ENCODE data around the gene PREPL.

GRCh38 chr2:44275927-44276303 lies 85.4 kb downstream of the PREPL start:
- TF ChIP-seq HMGA1 (CRISPR knock-in tag; conservative IDR thresholded peaks at IDR 0.05) (no peak), EP300 (IDR thresholded peaks at IDR 0.05; ENCODE audit: low read depth in 2 of 2, low read length in 2 of 2) (no peak), EP300 (CRISPR knock-in tag; IDR thresholded peaks at IDR 0.05; ENCODE audit: borderline replicate concordance) (no peak), ZNF816 (CRISPR knock-in tag; IDR thresholded peaks at IDR 0.05; ENCODE audit: borderline replicate concordance) (no peak), KAT7 (CRISPR knock-in tag; IDR thresholded peaks at IDR 0.05; ENCODE audit: borderline replicate concordance) (no peak), EZH2 (conservative IDR thresholded peaks at IDR 0.05; ENCODE audit: low read depth, low read length) (no peak), ZZZ3 (CRISPR knock-in tag; IDR thresholded peaks at IDR 0.05; ENCODE audit: borderline replicate concordance) (no peak), KLF9 (CRISPR knock-in tag; IDR thresholded peaks at IDR 0.05; ENCODE audit: low read depth) (no peak), PBX2 (CRISPR knock-in tag; IDR thresholded peaks at IDR 0.05) (no peak), USF2 (IDR thresholded peaks at IDR 0.05; ENCODE audit: low read depth, low read length) (no peak), USF2 (CRISPR knock-in tag; IDR thresholded peaks at IDR 0.05; ENCODE audit: borderline replicate concordance) (no peak), ZNF142 (CRISPR knock-in tag; IDR thresholded peaks at IDR 0.05) (no peak), CREB1 (IDR thresholded peaks at IDR 0.05) (no peak), CREB1 (CRISPR knock-in tag; IDR thresholded peaks at IDR 0.05) (no peak), ZNF891 (CRISPR knock-in tag; IDR thresholded peaks at IDR 0.05) (no peak), PHF5A (CRISPR knock-in tag; IDR thresholded peaks at IDR 0.05; ENCODE audit: low read depth, unreplicated experiment) (no peak), ZNF605 (CRISPR knock-in tag; IDR thresholded peaks at IDR 0.05) (no peak)
